ENCODE measurements around the gene GPA33.

- TF ChIP-seq CTCF (IDR thresholded peaks at IDR 0.05): no peak
- TF ChIP-seq POLR2A (IDR thresholded peaks at IDR 0.05): no peak
These were observed 3.4 kb downstream of the GPA33 start for GRCh38 chr1:167086768-167087167.

Measured in Peyer's patch (tissue), 4 donors.